Head of caudate nucleus (tissue), 42 donors: Measurements from ENCODE around the gene C1orf159.
"Not testable (repeated sequence)": the region's sequence is repeated elsewhere in the genome, so short reads cannot be mapped to it uniquely, and the experiment has no call there.

ENCODE experiments used
- DNase-seq, 42 donors: peaks; one replicate each; pipeline versions ENCODE4 v3.0.0 to v3.0.0-alpha.2; 2020 to 2021; ENCODE audit warnings: mixed read lengths in 7 of 42
- intact Hi-C: fragments of 100-400 bp; cut with DNase I; formaldehyde crosslinking; loops from one replicate; pipeline ENCODE4 v1.15.0; 2022

C1orf159 gene

DNA sequence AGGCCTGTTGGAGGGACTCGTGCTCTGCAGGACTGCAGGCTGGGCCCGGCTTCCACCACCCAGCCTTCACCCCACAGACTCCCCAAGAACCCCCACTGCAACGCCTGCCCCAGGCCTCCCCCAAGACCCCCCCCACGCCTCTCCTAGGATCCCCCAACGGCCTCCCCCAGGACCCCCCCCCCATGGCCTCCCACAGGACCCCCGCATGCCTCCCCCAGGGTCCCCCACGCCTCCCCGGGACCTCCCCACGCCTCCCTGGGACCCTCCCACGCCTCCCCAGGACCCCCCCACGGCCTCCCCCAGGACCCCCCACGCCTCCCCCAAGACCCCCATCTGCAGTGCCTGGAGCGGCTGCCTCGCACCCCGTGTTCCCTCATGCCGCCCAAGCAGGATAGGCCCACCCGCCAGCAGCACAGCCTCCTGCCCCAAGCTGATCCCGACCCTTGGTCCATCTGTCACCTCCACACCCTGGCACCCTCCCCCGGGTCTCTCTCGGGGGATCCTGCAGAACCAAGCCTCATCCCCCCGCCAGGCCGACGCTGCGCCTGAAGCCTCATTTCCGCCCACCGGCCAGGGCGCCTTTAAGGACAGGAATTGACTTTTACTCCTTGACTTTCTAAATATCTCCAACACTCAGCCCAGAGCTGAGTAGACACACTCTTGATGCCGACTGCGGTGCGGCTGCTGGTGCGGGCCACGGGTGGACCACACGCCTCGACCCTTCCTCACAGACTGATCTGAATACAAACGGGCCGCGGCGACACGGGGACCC is 27.7 kb downstream of the C1orf159 start:
- DNase-seq, result peak in 10 of 42 donors; percentile 1 to 34 (median 6)
- intact Hi-C loops, result no loop called here

DNA sequence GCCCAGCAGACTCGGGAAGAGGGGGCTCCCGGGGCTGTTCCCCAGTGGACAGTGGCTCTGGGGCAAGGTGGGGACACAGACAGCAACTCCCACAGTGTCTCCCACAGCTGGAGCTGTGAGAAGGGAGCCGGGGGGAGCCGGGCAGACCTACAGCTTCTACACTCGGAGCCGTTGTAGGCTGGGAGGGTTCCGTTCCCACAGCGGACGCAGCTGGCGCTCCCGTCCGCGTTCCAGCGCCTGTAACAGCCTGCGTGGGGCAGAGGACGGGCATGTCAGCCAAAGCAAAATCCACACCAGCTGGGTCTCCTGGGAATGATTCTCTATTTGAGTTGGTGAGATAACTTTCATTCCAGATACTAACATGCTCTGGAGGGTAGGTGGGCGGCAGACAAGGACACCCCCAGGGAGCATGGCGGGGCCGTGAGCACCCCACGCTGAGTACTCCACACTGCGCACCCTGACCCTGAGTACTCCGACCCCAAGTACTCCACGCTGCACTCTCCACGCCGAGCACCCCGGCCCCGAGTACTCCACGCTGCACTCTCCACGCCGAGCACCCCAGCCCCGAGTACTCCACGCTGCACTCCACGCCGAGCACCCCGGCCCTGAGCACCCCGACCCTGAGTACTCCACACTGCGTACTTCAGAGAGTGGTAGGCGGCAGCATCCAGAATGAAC is 28.4 kb downstream of the C1orf159 start:
- DNase-seq, result peak in 13 of 42 donors; percentile 1 to 35 (median 11)
- intact Hi-C loops, result no loop called here

DNA sequence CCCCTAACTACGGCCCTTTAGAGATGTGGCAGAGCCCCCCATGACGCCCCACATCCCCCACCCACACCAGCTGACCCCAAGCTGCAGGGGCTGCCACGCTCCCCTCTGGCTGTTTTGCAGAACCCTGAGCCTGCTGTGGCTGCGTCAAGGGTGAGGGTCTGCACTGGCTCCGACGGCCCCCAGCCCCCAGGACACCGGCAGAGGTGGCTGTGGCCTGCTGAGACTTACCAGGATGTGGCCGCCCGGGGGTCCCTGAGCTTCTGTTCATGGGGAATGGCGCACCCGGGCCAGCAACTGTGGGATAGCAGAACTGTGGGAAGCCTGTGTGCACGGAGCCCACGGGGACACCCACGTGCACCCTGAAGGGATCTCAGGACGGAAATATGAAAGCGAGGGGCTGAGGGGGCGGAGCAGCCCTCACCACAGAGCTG is 29.0 kb downstream of the C1orf159 start:
- peak in 11 of 42 donors; percentile 0 to 27 (median 13) for DNase-seq
- intact Hi-C loops, result no loop called here

DNA sequence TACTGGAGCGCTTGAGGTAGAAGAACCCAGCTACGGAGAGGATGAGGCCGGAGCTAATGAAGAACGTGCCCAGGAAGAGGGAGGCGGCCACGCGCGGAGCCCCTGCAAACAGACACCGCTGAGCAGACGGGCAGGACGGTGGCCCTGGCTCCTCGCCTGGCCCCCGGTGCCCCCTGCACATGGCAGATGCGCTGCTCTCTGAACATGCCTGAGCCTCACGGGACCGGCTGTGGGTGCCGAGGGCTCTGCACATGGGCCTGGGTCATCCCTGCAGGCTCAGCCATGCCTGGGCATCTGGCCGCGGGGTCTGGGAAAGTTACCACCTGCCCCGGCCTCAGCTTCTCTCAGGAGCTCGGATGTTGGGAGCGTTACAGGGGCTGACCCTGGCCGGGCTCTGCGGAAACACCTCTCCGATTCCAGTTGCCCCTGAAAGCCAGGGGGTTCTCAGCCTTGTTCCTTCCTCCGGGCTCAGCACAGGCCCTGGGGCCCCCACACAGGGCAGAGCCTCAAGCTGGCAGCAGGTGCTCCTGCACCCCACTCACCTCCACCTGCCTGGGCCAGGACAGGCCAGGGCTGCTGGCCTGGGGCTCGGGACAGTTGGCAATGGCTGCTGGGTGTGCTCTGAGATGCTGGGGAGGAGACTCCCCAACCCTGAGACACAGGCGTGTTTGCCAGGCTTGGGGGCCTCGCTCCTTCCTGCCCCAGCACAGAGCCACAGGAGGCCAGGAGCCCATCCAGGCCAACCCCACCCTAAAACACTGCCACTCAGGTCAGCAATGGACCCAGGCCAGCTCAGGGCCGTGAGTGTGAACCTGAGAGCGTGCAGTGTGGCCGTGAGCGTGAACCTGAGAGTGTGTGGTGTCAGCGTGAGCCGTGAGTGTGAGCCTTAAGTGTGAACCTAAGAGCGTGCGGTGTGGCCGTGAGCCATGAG is 29.7 kb downstream of the C1orf159 start:
- peak in 11 of 42 donors; percentile 2 to 34 (median 11) for DNase-seq
- intact Hi-C loops, result no loop called here

DNA sequence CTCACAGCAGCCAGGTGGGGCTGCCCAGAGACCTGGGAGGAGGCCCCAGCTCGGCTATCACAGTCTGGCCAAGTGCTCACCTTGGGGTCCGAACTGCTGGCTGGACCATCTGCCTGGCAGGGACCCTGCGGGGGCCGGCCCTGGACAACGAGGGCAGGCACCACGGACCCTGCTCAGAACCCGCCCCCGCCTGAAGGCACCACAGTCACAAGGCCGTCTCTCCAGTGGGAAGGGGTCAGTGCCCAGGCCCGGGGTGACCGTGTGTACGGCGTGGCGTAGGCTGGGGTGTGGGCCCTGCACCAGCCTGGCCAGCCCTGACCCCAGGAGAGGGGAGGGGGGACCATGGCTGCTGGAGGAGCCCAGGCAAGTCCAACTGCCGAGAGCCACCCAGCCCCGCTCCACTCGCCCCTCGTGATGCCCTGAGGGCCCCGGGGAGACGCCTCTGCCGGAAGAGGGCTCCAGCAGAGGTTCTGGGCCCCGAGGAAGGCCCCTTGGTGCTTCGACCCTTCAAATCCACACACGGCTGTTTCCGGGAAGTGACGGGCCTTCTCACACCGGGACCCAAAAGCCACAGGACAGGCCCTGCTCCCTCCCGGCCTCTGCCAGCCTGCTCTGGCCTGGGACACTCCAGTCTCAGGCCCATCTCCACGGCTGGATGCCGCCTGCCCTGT is 30.6 kb downstream of the C1orf159 start:
- peak in 11 of 42 donors; percentile 2 to 29 (median 10) for DNase-seq

DNA sequence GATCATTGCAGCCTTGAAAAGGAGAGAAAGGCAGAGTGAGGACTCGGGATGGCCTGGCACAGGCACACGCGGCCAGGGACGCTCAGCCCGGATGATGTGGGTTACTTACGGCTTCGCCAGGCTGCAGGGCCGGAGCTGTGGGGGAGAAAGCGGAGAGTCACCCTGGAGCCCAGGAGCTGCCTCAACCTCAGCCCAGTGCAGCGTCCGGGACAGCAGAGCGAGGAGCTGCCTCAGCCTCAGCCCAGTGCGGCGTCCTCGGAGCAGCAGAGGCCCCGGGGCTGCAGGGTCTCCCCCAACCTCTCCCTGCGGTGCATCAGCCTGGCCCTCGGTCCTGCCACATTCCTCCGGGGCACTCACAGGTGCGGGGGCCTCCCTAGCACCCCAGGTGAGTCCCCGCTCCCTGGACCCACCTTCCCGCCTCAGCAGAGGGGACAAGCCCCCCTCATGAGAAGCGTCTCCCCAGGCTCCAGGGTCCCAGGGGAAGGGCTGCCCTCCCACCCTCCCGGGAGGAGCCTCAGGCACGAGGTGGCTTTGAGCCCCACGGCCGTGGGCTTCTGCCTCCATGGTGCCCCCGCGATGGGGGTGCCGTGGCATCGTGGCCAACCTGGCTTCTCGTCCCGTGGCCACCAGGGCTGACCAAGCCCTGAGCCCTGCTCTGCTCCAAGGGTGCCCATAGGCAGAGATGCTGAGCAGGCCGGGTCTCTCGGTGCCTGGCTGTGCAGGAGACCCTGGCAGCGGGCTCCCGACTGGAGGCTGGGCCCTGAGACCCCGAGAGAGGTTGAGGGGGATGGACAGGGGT is 31.3 kb downstream of the C1orf159 start:
- peak in 13 of 42 donors; percentile 2 to 39 (median 9) for DNase-seq

More for the DNA sequence above, 30.6 kb downstream of the C1orf159 start:
- intact Hi-C loops, result no loop called here

DNA sequence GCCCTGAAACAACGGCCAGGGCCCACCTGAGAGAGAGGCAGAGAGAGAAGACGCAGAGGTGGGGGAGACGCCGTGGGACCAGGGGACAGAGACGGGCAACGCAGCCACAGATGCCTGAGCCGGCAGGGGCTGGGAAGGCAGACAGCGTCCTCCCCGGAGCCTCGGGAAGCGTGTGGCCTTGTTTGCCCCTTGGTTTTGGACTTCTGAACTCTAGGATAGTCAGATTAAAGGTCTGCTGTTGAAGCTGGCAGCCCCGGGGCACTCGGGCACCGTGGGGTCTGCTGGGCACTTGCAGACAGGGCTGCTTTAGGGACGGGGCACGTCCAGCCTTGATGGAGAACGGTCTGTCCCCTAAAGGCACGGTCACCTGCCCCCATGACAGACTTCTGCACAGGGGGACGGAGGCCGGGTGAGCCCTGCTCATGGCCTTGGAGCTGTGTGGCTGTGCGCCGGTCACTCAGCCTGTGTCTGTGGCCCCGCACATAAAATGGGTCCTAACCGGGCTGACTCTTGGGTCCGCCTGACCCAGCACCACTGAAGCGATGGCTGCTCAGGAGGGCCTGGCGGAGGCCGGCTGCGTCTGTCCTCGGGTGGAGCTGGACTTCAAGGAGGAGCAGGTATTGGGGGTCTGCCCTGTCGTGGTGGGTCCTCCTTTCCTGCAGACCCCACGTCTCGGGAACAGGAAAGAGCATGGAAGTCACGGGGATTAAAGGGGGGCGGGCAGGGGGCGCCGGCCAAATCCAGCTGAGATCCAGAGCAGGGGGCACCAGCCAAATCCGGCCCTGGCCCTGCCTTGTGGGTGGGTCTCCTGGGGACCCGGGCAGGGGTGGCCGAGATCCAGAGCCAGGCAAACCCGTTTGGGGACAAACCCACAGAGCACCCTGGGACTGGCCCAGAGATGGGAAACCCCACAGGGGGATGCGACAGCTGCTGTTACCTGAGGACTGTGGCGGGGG is 32.2 kb downstream of the C1orf159 start:
- peak in 16 of 42 donors; percentile 1 to 42 (median 10) for DNase-seq
- intact Hi-C loops, result no loop called here

More for the DNA sequence above, 31.3 kb downstream of the C1orf159 start:
- intact Hi-C loops, result no loop called here

DNA sequence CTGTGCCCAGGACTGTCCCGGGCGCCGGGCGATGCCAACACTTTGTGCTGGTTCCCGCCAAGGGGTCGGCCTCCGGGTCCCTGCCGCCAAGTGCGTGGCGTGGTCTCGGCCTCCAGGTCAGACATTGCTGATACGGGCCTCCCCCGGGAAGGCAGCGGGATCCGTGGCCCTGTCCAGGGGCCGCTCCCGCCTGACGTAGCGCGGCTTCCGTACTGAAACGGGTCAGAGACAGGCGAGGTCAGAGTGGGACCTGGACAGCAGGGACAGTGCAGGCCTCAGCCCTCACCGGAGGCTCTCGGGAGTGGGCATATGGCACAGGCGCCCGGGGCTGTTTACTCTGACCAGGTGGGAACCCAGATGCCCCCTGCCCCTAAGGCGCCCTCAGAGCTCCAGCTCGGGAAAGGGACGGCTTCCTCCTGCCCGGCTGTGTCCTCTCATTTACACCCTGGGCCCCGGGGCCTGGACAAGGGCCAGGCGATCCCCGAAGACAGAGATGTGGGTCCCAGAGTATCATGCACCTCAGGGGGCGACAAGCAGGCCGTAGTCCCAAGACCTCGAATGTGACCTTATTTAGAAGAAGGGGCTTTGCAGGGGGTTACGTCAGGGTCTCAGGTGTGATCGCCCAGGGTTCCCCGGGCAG is 33.0 kb downstream of the C1orf159 start:
- peak in 15 of 42 donors; percentile 1 to 43 (median 8) for DNase-seq
- intact Hi-C loops, result no loop called here

DNA sequence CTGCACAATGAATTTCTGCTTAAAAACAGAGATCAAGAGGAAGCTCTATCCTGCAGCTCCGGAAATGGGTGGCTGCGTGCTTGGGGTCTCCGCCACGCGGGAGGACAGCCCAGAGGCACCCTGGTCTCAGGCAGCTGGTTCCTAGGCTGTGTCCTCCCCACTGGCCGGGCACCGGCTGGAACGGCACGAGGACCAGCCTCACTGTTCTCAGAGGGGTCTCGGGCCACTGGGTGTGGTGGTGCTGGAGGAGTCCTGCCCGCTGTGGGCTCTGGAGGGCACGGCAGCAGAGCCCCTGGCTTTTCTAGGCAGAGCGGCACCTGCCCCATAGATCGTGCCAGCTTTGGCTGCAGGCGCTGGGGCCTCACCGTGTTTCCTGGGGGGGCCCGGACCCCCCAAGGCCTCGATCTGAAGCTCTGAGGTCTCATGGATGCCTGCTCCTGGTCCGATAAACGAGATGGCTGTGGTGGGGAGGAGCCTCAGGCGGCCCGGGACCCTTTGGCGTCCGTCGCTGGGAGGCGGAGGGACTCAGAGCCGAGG is 33.6 kb downstream of the C1orf159 start:
- intact Hi-C loops, result no loop called here
- peak in 11 of 42 donors; percentile 1 to 39 (median 9) for DNase-seq

DNA sequence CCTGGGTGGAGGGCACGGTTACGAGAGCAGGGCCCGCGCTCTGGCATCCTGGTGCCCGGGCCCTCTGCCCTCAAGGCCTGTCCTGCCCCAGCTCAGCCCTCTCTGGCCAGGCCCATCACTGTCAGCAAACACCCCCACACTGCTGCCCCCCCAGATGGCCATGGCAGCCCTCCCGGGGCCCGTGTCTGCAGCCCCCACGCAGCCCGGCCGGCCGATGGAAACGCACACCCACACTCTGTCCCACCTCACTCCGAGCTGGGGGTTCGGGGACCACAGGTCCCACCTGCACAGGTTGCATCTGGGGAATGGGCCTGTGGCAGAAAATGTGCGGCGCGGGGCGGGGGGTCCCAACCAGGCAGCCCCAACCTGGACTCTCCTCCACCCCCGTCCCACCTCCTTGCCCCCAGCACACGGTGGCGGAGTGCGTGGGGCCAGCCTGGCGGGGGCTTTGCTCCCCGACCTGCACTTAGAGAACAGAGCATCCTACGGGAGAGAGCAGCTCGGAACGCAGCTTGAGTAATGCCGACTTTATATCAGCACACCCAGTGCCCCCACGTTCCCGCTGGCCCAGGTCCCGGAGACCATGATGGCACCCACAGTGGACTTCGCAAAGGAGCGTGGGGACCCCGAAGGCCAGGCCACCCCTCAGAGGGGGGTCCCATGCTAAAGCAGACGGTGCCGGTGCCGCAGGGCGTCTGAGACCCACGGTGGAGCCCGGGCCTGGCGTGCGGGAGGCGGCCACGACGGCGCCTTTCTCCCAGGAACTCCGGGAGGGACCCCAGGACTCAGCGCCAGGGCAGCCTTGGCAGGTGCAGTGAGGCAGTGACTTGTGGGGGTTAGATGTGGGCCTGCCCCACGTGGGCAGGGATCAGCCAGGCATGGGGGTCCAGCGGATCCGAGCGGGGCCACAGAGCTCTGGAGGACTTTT is 34.3 kb downstream of the C1orf159 start:
- peak in 14 of 42 donors; percentile 0 to 41 (median 8) for DNase-seq
- intact Hi-C loops, result no loop called here

DNA sequence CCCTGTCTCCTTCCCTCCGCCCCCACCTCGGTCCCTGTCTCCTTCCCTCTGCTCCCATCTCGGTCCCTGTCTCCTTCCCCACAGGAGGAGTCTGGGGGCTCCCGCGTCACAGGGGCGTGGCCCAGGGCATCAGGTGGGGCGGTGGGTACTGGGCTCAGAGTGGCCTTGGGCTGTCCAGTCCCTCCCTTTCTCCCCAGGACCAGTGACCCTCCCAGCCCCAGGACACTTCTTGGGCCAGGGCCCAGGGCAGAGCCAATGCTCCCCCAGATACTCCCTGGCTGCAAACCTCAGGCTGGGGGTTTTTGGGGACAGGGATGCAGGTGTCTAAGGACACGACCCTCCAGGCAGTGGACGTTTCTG is 35.0 kb downstream of the C1orf159 start:
- DNase-seq, result peak in 3 of 42 donors; percentile 1 to 8 (median 3)
- intact Hi-C loops, result no loop called here

DNA sequence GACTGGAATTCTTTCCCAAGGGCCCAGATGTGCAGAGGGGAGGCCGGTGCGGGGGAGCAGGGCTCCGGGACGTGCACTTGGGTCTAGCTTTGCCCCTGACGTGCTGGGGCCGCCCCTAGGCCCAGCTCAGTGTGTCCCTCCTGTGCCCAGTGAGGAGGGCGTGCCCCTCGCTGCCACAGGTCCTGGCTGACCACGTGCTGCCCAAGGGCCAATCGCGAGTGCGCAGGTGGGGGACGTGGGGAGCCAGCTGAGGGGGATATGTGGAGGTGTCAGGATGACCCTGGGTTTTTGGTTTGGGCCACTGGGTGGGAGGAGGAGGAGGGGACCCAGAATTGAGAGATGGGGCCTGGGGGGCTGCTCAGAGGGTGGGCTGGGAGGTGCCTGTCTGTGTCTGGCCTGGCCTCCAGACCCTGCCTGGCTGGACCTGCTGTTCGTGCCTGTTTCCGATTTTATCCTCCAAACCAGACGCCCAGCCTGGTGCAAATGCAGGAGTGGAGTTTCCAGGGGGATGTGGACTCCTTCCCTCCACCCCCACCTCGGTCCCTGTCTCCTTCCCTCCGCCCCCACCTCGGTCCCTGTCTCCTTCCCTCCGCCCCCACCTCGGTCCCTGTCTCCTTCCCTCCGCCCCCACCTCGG is 35.6 kb downstream of the C1orf159 start:
- peak in 21 of 42 donors; percentile 11 to 63 (median 41) for DNase-seq
- intact Hi-C loops, result no loop called here

DNA sequence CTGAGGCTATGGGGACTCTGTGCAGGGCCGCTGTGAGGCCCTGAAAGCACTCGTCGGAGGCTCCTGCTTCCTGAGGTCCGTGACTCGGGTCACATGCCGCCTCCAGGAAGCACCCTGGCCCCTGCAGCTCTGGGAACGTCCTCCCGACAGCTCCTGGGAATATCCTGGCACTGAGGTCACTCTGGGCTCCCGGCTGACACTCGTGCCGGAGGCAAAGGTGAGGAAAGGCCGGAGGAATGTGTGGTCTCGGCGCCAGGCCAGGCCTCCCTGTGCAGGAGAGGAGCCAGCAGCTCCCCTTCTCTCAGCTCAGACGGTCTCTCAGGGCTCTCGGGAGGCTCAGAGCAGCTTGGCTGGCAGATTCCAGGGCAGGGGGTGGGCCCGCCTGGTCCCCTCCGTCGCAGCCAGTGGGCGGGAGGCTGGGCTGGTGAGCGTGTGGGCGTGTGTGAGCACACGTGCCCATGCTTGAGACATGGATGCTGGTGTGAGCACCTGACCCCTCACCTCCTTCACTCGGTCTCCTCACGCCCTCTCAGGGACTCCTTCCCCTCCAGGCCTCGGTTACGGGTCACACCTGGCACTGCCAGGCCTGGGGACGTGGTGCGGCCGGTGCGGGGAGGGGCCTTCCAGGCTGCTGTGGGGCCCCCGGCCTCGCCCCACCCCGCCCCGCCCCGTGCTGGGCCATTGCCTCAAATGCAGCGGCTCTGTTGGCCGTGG is 36.3 kb downstream of the C1orf159 start:
- peak in 4 of 42 donors; percentile 4 to 20 (median 6) for DNase-seq
- intact Hi-C loops, result no loop called here

DNA sequence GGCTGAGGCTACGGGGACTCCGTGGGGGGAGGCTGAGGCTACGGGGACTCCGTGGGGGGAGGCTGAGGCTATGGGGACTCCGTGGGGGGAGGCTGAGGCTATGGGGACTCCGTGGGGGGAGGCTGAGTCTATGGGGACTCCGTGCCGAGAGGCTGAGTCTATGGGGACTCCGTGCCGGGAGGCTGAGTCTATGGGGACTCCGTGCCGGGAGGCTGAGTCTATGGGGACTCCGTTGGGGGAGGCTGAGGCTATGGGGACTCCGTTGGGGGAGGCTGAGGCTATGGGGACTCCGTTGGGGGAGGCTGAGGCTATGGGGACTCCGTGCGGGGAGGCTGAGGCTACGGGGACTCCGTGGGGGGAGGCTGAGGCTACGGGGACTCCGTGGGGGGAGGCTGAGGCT is 38.5 kb downstream of the C1orf159 start:
- intact Hi-C loops, DNase-seq: not testable (repeated sequence)
